Endodermal cell (in vitro differentiated cells): Measurements from ENCODE around the gene MBOAT2. TPM values are rescaled to one million over a fixed set of nuclear protein-coding genes. Genes with fewer than 3 reads are reported as not detected.
"Not testable (repeated sequence)": the region's sequence is repeated elsewhere in the genome, so short reads cannot be mapped to it uniquely, and the experiment has no call there.

Experiments
- DNase-seq: peaks from one replicate; pipeline ENCODE4 v3.0.0-alpha.2; 2017
- H3K27ac ChIP-seq: 2 replicates; pipeline ENCODE4 v1.5.1; 2013; ENCODE audit warnings: mild to moderate bottlenecking, low read depth, low read length, moderate library complexity
- H3K27me3 ChIP-seq: 2 replicates; pipeline ENCODE4 v1.6.1; 2013; ENCODE audit warnings: mild to moderate bottlenecking, low read length, moderate library complexity; ENCODE audit not compliant: insufficient read depth, control insufficient read depth, poor library complexity, severe bottlenecking
- H3K36me3 ChIP-seq: 2 replicates; pipeline ENCODE4 v1.7.0; 2013; ENCODE audit warnings: mild to moderate bottlenecking, low read length, moderate library complexity; ENCODE audit not compliant: control insufficient read depth, insufficient read depth
- H3K4me1 ChIP-seq: one replicate; pipeline ENCODE4 v1.7.0; 2013; ENCODE audit warnings: low read length; ENCODE audit not compliant: control insufficient read depth, insufficient read depth
- H3K4me3 ChIP-seq: 2 replicates; pipeline ENCODE4 v1.5.1; 2013; ENCODE audit warnings: mild to moderate bottlenecking, low read length, moderate library complexity
- H3K9ac ChIP-seq: 2 replicates; pipeline ENCODE4 v1.6.1; 2013; ENCODE audit warnings: mild to moderate bottlenecking, low read length, moderate library complexity; ENCODE audit not compliant: poor library complexity, severe bottlenecking; ENCODE audit errors: extremely low read depth
- H3K9me3 ChIP-seq: 2 replicates; pipeline ENCODE4 v1.6.1; 2013; ENCODE audit warnings: mild to moderate bottlenecking, low read length, moderate library complexity; ENCODE audit not compliant: control insufficient read depth
- H3K27ac Mint-ChIP-seq: 2 replicates; pipeline ENCODE4 v1.8.0; 2020; ENCODE audit warnings: mixed read lengths
- H3K27me3 Mint-ChIP-seq: 2 replicates; pipeline ENCODE4 v1.8.0; 2021; ENCODE audit warnings: mild to moderate bottlenecking, mixed read lengths; ENCODE audit not compliant: insufficient read depth
- H3K36me3 Mint-ChIP-seq: 2 replicates; pipeline ENCODE4 v1.8.0; 2020; ENCODE audit warnings: low read depth, mixed read lengths
- H3K4me1 Mint-ChIP-seq: 2 replicates; pipeline ENCODE4 v1.8.0; 2020; ENCODE audit warnings: mixed read lengths
- H3K4me3 Mint-ChIP-seq: 2 replicates; pipeline ENCODE4 v1.8.0; 2020; ENCODE audit warnings: mild to moderate bottlenecking, moderate library complexity, mixed read lengths
- H3K9me3 Mint-ChIP-seq: 2 replicates; pipeline ENCODE4 v1.8.0; 2020; ENCODE audit warnings: mild to moderate bottlenecking, mixed read lengths
- WGBS, 2 experiments: methylation state at CpG; one replicate each; pipeline versions ENCODE4 v1.1.5 to v1.1.7; 2013; ENCODE audit warnings: missing lambda C conversion rate in 2 of 2, mixed read lengths in 1 of 2; ENCODE audit not compliant: insufficient coverage in 1 of 2, insufficient read length in 1 of 2; 5-methylcytosine and 5-hydroxymethylcytosine counted together
- total RNA-seq, 2 donors: library from RNA; stranded (reverse); fragmentation: NEBNext Ultra II Directional in 1 of 2; extraction: Animal tissue kit (Norgen Biotek cat#: 25700) in 1 of 2; gene quantifications; 2 replicates in 1 of 2; 3 replicates in 1 of 2; pipeline ENCODE4 v1.2.1, GENCODE V29; 2021
- TF ChIP-seq, protein P1 (sequence below): fragments of 200-600 bp; sonication (generic); conservative IDR thresholded peaks from 2 replicates; pipeline ENCODE4 v1.5.0; 2021; ENCODE audit warnings: antibody characterized with exemption, mild to moderate bottlenecking

MBOAT2 gene
- total RNA-seq, 2 donors from 2014 or later: 45.3 to 51.0 TPM

DNA sequence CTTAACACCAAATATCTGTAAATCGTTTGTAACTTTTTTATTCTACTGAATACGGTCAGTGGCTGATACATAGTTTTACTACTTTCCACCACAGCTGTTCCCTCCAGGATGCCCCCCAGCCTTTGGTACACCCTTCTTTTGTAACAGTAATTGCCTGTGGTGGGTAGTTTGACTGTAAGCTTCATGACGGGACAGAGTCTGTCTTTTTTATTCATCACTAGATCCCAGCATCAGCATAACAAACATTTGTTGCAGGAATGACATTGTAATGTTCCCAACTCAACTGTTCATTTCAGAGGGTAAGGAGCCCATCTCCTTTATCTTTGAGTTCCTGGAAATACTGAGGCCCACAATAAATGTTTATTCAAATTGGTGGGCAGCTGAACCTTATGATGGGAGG is 67.5 kb downstream of the MBOAT2 start:
- Mint-ChIP-seq H3K27ac (no peak overlapping the region), H3K4me3 (no peak overlapping the region), H3K9me3 (no peaks in the 10 kb centered on the region), H3K36me3 (peaks cover 49% of the 10 kb centered on the region), H3K27me3 (no peaks in the 10 kb centered on the region), H3K4me1 (peaks cover 2% of the 10 kb centered on the region)
- Histone ChIP-seq H3K9me3 (no peaks in the 10 kb centered on the region), H3K4me1 (no peaks in the 10 kb centered on the region), H3K36me3 (peaks cover 11% of the 10 kb centered on the region), H3K9ac (no peak overlapping the region), H3K27me3 (no peaks in the 10 kb centered on the region), H3K4me3 (no peak overlapping the region), H3K27ac (no peak overlapping the region)
- 91 to 100% methylated on average over 2 to 3 of the region's 3 CpGs for WGBS, 2 experiments
- TF ChIP-seq, protein P1, sequence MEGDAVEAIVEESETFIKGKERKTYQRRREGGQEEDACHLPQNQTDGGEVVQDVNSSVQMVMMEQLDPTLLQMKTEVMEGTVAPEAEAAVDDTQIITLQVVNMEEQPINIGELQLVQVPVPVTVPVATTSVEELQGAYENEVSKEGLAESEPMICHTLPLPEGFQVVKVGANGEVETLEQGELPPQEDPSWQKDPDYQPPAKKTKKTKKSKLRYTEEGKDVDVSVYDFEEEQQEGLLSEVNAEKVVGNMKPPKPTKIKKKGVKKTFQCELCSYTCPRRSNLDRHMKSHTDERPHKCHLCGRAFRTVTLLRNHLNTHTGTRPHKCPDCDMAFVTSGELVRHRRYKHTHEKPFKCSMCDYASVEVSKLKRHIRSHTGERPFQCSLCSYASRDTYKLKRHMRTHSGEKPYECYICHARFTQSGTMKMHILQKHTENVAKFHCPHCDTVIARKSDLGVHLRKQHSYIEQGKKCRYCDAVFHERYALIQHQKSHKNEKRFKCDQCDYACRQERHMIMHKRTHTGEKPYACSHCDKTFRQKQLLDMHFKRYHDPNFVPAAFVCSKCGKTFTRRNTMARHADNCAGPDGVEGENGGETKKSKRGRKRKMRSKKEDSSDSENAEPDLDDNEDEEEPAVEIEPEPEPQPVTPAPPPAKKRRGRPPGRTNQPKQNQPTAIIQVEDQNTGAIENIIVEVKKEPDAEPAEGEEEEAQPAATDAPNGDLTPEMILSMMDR: no peak
- DNase-seq: no peak

DNA sequence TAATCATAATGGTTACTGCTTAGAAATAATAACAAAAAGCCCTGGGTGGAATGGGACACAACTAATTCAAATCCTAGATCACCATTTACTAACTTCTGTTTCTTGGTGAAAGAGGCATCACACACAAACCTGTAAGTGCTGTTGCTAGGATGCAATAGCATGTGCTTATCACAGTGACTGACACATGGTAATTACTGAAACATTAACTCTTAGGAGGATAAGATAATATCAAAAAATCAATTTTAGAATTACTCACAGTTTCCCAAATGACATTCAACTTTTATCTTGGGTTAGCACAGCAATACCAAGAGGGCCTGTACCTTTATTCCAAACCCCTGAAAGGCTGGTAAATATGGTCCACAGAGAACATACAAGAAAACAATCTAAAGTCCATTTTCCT is 69.1 kb downstream of the MBOAT2 start:
- H3K27me3 Mint-ChIP-seq: no peaks in the 10 kb centered on the region
- no peak overlapping the region for H3K4me3 Mint-ChIP-seq
- Histone ChIP-seq H3K9ac (no peak overlapping the region), H3K36me3 (peaks cover 13% of the 10 kb centered on the region), H3K4me1 (no peaks in the 10 kb centered on the region), H3K9me3 (no peaks in the 10 kb centered on the region), H3K27me3 (no peaks in the 10 kb centered on the region), H3K4me3 (no peak overlapping the region), H3K27ac (no peak overlapping the region)
- TF ChIP-seq, protein P1: no peak
- no peak overlapping the region for H3K27ac Mint-ChIP-seq
- no peak for DNase-seq
- peaks cover 2% of the 10 kb centered on the region for H3K4me1 Mint-ChIP-seq
- H3K36me3 Mint-ChIP-seq: peaks cover 51% of the 10 kb centered on the region
- H3K9me3 Mint-ChIP-seq: no peaks in the 10 kb centered on the region

DNA sequence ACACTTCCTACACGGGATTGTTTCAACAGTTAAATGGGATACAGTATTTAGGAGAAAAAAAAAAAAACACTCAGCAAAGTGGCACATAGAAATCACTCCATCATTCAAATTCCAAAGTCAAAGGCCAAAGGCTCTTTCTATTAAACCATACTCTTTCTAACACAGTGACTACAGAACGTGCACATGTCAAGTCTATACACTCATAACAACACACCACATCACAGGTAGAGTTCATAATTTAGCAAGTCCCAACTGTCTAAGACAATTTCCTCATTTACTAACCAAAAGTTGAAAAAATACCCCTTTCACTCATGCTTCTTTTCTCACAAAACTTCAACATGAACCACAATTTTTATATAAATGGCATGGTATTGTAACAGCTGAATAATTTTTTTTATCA is 70.8 kb downstream of the MBOAT2 start:
- H3K4me1 Mint-ChIP-seq: peaks cover 7% of the 10 kb centered on the region
- no peak overlapping the region for H3K4me3 ChIP-seq
- TF ChIP-seq, protein P1: no peak
- 90 to 100% methylated on average over 1 to 2 of the region's 2 CpGs for WGBS, 2 experiments
- no peaks in the 10 kb centered on the region for H3K9me3 Mint-ChIP-seq
- H3K4me1 ChIP-seq: no peaks in the 10 kb centered on the region
- no peaks in the 10 kb centered on the region for H3K9me3 ChIP-seq
- no peak overlapping the region for H3K27ac ChIP-seq
- no peaks in the 10 kb centered on the region for H3K27me3 ChIP-seq
- no peak overlapping the region for H3K4me3 Mint-ChIP-seq
- peaks cover 5% of the 10 kb centered on the region for H3K36me3 ChIP-seq
- peaks cover 40% of the 10 kb centered on the region for H3K36me3 Mint-ChIP-seq
- no peaks in the 10 kb centered on the region for H3K27me3 Mint-ChIP-seq
- no peak overlapping the region for H3K27ac Mint-ChIP-seq
- no peak for DNase-seq
- no peak overlapping the region for H3K9ac ChIP-seq

DNA sequence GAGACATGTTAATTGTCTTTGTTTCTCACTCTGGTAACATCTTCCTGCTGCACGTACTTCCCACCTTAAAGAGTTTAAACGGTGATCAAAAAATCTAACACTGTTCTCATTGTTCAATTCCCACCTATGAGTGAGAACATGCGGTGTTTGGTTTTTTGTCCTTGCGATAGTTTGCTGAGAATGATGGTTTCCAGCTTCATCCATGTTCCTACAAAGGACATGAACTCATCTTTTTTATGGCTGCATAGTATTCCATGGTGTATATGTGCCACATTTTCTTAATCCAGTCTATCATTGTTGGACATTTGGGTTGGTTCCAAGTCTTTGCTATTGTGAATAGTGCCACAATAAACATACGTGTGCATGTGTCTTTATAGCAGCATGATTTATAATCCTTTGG is 73.3 kb downstream of the MBOAT2 start:
- not testable (repeated sequence) for H3K27ac ChIP-seq, H3K9me3 ChIP-seq, H3K27me3 Mint-ChIP-seq, H3K9ac ChIP-seq, H3K36me3 ChIP-seq, H3K4me3 ChIP-seq, H3K4me3 Mint-ChIP-seq, H3K4me1 ChIP-seq, H3K9me3 Mint-ChIP-seq, H3K27ac Mint-ChIP-seq, DNase-seq, H3K27me3 ChIP-seq
- H3K36me3 Mint-ChIP-seq: peaks cover 39% of the 10 kb centered on the region
- peaks cover 22% of the 10 kb centered on the region for H3K4me1 Mint-ChIP-seq
- 85 to 100% methylated on average over 1 to 4 of the region's 5 CpGs for WGBS, 2 experiments
